HepG2 (cell line): ENCODE measurements around the gene PSMC1.

Experiments used
- CHD2 ChIP-seq: IDR thresholded peaks from 2 replicates; pipeline ENCODE4 v1.6.1; 2011; ENCODE audit warnings: low read depth, low read length, improper control_type of control experiment
- EP300 ChIP-seq, 3 experiments: sonication (generic) in 1 of 3; formaldehyde crosslinking in 1 of 3; IDR thresholded peaks; 2 replicates each; pipeline versions ENCODE4 v1.5.1 to v1.6.1; 2011 to 2020; ENCODE audit warnings: low read depth in 2 of 3, low read length in 2 of 3, borderline replicate concordance in 1 of 3, improper control_type of control experiment in 1 of 3, mild to moderate bottlenecking in 1 of 3, missing genetic modification reagents in 1 of 3, moderate library complexity in 1 of 3
- IKZF1 ChIP-seq: fragments of 450-650 bp; IDR thresholded peaks from 2 replicates; pipeline ENCODE4 v1.7.1; 2016
- NFRKB ChIP-seq: fragments of 450-650 bp; IDR thresholded peaks from 2 replicates; pipeline ENCODE4 v1.6.1; 2017
- REXO4 ChIP-seq: sonication (generic); formaldehyde crosslinking; IDR thresholded peaks from 2 replicates; pipeline ENCODE4 v1.8.0; 2022; ENCODE audit warnings: missing genetic modification reagents, mild to moderate bottlenecking, borderline replicate concordance
- TCF7L2 ChIP-seq: IDR thresholded peaks from 2 replicates; pipeline ENCODE4 v1.6.1; 2011; ENCODE audit warnings: mild to moderate bottlenecking, low read depth, low read length, moderate library complexity
- ZFY ChIP-seq: sonication (generic); formaldehyde crosslinking; IDR thresholded peaks from 2 replicates; pipeline ENCODE4 v1.4.0; 2020; ENCODE audit warnings: missing genetic modification reagents
- TF ChIP-seq, protein P1 (sequence below): sonication (generic); formaldehyde crosslinking; IDR thresholded peaks from 2 replicates; pipeline ENCODE4 v1.5.0; 2020; ENCODE audit warnings: mild to moderate bottlenecking, missing genetic modification reagents, moderate library complexity
- TF ChIP-seq, protein P2 (sequence below): sonication (generic); formaldehyde crosslinking; IDR thresholded peaks from 2 replicates; pipeline ENCODE4 v1.5.1; 2020; ENCODE audit warnings: missing genetic modification reagents, mild to moderate bottlenecking, borderline replicate concordance

- TF ChIP-seq EP300 (IDR thresholded peaks at IDR 0.05; ENCODE audit: low read depth in 2 of 2, low read length in 2 of 2) (no peak), EP300 (CRISPR knock-in tag; IDR thresholded peaks at IDR 0.05; ENCODE audit: borderline replicate concordance) (no peak), TCF7L2 (no peak), REXO4 (CRISPR knock-in tag) (no peak), CHD2 (no peak), IKZF1 (no peak), NFRKB (no peak), ZFY (CRISPR knock-in tag) (no peak)
- TF ChIP-seq, protein P1, sequence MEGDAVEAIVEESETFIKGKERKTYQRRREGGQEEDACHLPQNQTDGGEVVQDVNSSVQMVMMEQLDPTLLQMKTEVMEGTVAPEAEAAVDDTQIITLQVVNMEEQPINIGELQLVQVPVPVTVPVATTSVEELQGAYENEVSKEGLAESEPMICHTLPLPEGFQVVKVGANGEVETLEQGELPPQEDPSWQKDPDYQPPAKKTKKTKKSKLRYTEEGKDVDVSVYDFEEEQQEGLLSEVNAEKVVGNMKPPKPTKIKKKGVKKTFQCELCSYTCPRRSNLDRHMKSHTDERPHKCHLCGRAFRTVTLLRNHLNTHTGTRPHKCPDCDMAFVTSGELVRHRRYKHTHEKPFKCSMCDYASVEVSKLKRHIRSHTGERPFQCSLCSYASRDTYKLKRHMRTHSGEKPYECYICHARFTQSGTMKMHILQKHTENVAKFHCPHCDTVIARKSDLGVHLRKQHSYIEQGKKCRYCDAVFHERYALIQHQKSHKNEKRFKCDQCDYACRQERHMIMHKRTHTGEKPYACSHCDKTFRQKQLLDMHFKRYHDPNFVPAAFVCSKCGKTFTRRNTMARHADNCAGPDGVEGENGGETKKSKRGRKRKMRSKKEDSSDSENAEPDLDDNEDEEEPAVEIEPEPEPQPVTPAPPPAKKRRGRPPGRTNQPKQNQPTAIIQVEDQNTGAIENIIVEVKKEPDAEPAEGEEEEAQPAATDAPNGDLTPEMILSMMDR (CRISPR knock-in tag) = no peak
- TF ChIP-seq, protein P2, sequence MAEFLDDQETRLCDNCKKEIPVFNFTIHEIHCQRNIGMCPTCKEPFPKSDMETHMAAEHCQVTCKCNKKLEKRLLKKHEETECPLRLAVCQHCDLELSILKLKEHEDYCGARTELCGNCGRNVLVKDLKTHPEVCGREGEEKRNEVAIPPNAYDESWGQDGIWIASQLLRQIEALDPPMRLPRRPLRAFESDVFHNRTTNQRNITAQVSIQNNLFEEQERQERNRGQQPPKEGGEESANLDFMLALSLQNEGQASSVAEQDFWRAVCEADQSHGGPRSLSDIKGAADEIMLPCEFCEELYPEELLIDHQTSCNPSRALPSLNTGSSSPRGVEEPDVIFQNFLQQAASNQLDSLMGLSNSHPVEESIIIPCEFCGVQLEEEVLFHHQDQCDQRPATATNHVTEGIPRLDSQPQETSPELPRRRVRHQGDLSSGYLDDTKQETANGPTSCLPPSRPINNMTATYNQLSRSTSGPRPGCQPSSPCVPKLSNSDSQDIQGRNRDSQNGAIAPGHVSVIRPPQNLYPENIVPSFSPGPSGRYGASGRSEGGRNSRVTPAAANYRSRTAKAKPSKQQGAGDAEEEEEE (CRISPR knock-in tag) = no peak
Observed at GRCh38 chr14:90273532-90273931, 17.2 kb downstream of the PSMC1 start.
